Lower lobe of right lung (tissue), 2 donors: ENCODE results near the gene SEMA5A. TPM values are rescaled to one million over a fixed set of nuclear protein-coding genes. Genes with fewer than 3 reads are reported as not detected.
A peak's percentile ranks its signal among the peaks of the same experiment; 100 is the strongest.

Experiments
- ATAC-seq, 2 donors: fragments of 200-7000 bp; cut with Tn5 transposase; one replicate each; pipeline ENCODE4 v1.9.1; 2020 to 2022; ENCODE audit warnings: mild to moderate bottlenecking in 2 of 2, moderate library complexity in 2 of 2
- DNase-seq: peaks from one replicate; pipeline ENCODE4 v3.0.0-alpha.2; 2020
- H3K27ac ChIP-seq: fragments of 200-600 bp; one replicate; pipeline ENCODE4 v1.8.0; 2022
- H3K27me3 ChIP-seq: fragments of 200-600 bp; one replicate; pipeline ENCODE4 v1.8.0; 2022; ENCODE audit warnings: low read depth
- H3K36me3 ChIP-seq: fragments of 200-600 bp; one replicate; pipeline ENCODE4 v1.8.0; 2022; ENCODE audit warnings: mild to moderate bottlenecking
- H3K4me1 ChIP-seq: fragments of 200-600 bp; one replicate; pipeline ENCODE4 v1.8.0; 2022
- H3K4me3 ChIP-seq: fragments of 200-600 bp; one replicate; pipeline ENCODE4 v1.8.0; 2022; ENCODE audit warnings: mild to moderate bottlenecking
- H3K9me3 ChIP-seq: fragments of 200-600 bp; one replicate; pipeline ENCODE4 v1.8.0; 2022
- CTCF ChIP-seq: fragments of 200-600 bp; IDR thresholded peaks from one replicate; pipeline ENCODE4 v1.8.0; 2022; ENCODE audit warnings: antibody characterized with exemption, mild to moderate bottlenecking
- intact Hi-C: fragments of 100-400 bp; cut with DNase I; formaldehyde crosslinking; loops from one replicate; pipeline ENCODE4 v1.11.0; 2022
- total RNA-seq: library from RNA; stranded (reverse); fragmentation: NEBNext Ultra II Directional; extraction: Animal tissue kit (Norgen Biotek cat#: 25700); gene quantifications from one replicate; pipeline ENCODE4 v1.2.1, GENCODE V29; 2021
- donor health status: DM: no; HTN: yes; CAD: no; lungs with severe emphysema.

Gene SEMA5A
- total RNA-seq, 1 donor from 2014 or later = 29.3 TPM

- Histone ChIP-seq H3K27ac (no peak overlapping the region), H3K36me3 (no peaks in the 10 kb centered on the region), H3K9me3 (no peaks in the 10 kb centered on the region), H3K4me3 (no peak overlapping the region), H3K4me1 (no peaks in the 10 kb centered on the region), H3K27me3 (no peaks in the 10 kb centered on the region)
- TF ChIP-seq CTCF = no peak
- intact Hi-C loops = no loop called here
- DNase-seq = no peak
- no peak for ATAC-seq
Measured at GRCh38 chr5:9523090-9523823, 22.6 kb downstream of the SEMA5A start.

GRCh38 chr5:9519537-9519936 lies 26.3 kb downstream of the SEMA5A start:
- no peaks in the 10 kb centered on the region for H3K36me3 ChIP-seq
- intact Hi-C loops = no loop called here
- ATAC-seq = peak; percentile 64
- no peaks in the 10 kb centered on the region for H3K27me3 ChIP-seq
- H3K4me3 ChIP-seq = no peak overlapping the region
- no peaks in the 10 kb centered on the region for H3K9me3 ChIP-seq
- H3K4me1 ChIP-seq = no peaks in the 10 kb centered on the region
- no peak for DNase-seq
- no peak for TF ChIP-seq CTCF
- H3K27ac ChIP-seq = no peak overlapping the region

GRCh38 chr5:9516591-9516990 lies 29.3 kb downstream of the SEMA5A start:
- no peak overlapping the region for H3K27ac ChIP-seq
- ATAC-seq (no peak), DNase-seq (no peak)
- no peaks in the 10 kb centered on the region for H3K9me3 ChIP-seq
- intact Hi-C loops = no loop called here
- H3K4me1 ChIP-seq = no peaks in the 10 kb centered on the region
- H3K4me3 ChIP-seq = no peak overlapping the region
- H3K36me3 ChIP-seq = no peaks in the 10 kb centered on the region
- no peak for TF ChIP-seq CTCF
- no peaks in the 10 kb centered on the region for H3K27me3 ChIP-seq

GRCh38 chr5:9515436-9515835 lies 30.4 kb downstream of the SEMA5A start:
- Histone ChIP-seq H3K4me3 (no peak overlapping the region), H3K27me3 (no peaks in the 10 kb centered on the region), H3K9me3 (no peaks in the 10 kb centered on the region), H3K27ac (no peak overlapping the region), H3K36me3 (no peaks in the 10 kb centered on the region), H3K4me1 (no peaks in the 10 kb centered on the region)
- no peak for ATAC-seq
- intact Hi-C loops = no loop called here
- no peak for DNase-seq
- TF ChIP-seq CTCF = no peak

GRCh38 chr5:9514968-9515367 lies 30.9 kb downstream of the SEMA5A start:
- ATAC-seq = no peak

More at GRCh38 chr5:9514968-9515367, 30.9 kb downstream of the SEMA5A start:
- Histone ChIP-seq H3K9me3 (no peaks in the 10 kb centered on the region), H3K4me3 (no peak overlapping the region), H3K27ac (no peak overlapping the region), H3K27me3 (no peaks in the 10 kb centered on the region), H3K36me3 (no peaks in the 10 kb centered on the region), H3K4me1 (no peaks in the 10 kb centered on the region)
- intact Hi-C loops = no loop called here
- no peak for TF ChIP-seq CTCF
- no peak for DNase-seq
